ENCODE measurements around the gene DYNLT4. TPM values are rescaled to one million over a fixed set of nuclear protein-coding genes. Genes with fewer than 3 reads are reported as not detected.
A peak's percentile ranks its signal among the peaks of the same experiment; 100 is the strongest.
"Not testable (repeated sequence)": the region's sequence is repeated elsewhere in the genome, so short reads cannot be mapped to it uniquely, and the experiment has no call there.

Gene DYNLT4
- total RNA-seq, 1 donor, result not detected

GRCh38 chr1:44848456-44849181 lies 41.5 kb upstream of the DYNLT4 start:
- H3K4me3 ChIP-seq (ENCODE audit: low read depth, low read length), result no peak overlapping the region
- no peak for DNase-seq (ENCODE audit: low read depth)
- TF ChIP-seq CTCF (IDR thresholded peaks at IDR 0.05; ENCODE audit: insufficient read depth, low read depth, low read length), result no peak

GRCh38 chr1:44847845-44848244 lies 40.7 kb upstream of the DYNLT4 start:
- DNase-seq (ENCODE audit: low read depth), result no peak
- no peak for TF ChIP-seq CTCF (IDR thresholded peaks at IDR 0.05; ENCODE audit: insufficient read depth, low read depth, low read length)
- H3K4me3 ChIP-seq (ENCODE audit: low read depth, low read length), result no peak overlapping the region

GRCh38 chr1:44846985-44847384 lies 39.8 kb upstream of the DYNLT4 start:
- DNase-seq (ENCODE audit: low read depth), result no peak
- no peak for TF ChIP-seq CTCF (IDR thresholded peaks at IDR 0.05; ENCODE audit: insufficient read depth, low read depth, low read length)
- no peak overlapping the region for H3K4me3 ChIP-seq (ENCODE audit: low read depth, low read length)

GRCh38 chr1:44842862-44843655 lies 35.9 kb upstream of the DYNLT4 start, which contains the start of gene PTCH2:
PTCH2 (minus strand) TSS chr1:44843253; CDS start chr1:44842932, 321 bp downstream.
- DNase-seq (ENCODE audit: low read depth), result peak; percentile 85
- no peak for TF ChIP-seq CTCF (IDR thresholded peaks at IDR 0.05; ENCODE audit: insufficient read depth, low read depth, low read length)
- H3K4me3 ChIP-seq (ENCODE audit: low read depth, low read length), result peak within 1 kb of the TSS; percentile 68

- DNase-seq (ENCODE audit: low read depth), result no peak
- no peak for TF ChIP-seq CTCF (IDR thresholded peaks at IDR 0.05; ENCODE audit: insufficient read depth, low read depth, low read length)
- H3K4me3 ChIP-seq (ENCODE audit: low read depth, low read length), result peak overlapping the region; percentile 68
Observed at GRCh38 chr1:44842486-44842861, 35.3 kb upstream of the DYNLT4 start.

- DNase-seq (ENCODE audit: low read depth), result no peak
- H3K4me3 ChIP-seq (ENCODE audit: low read depth, low read length), result no peak overlapping the region
- TF ChIP-seq CTCF (IDR thresholded peaks at IDR 0.05; ENCODE audit: insufficient read depth, low read depth, low read length), result no peak
Observed at GRCh38 chr1:44839576-44839975, 32.4 kb upstream of the DYNLT4 start.

GRCh38 chr1:44838294-44838693 lies 31.1 kb upstream of the DYNLT4 start:
- not testable (repeated sequence) for DNase-seq (ENCODE audit: low read depth); H3K4me3 ChIP-seq (ENCODE audit: low read depth, low read length)

Data from fibroblast of villous mesenchyme (primary cell).